HepG2 (cell line): ENCODE measurements around the gene PRRT1. TPM values are rescaled to one million over a fixed set of nuclear protein-coding genes. Genes with fewer than 3 reads are reported as not detected.

Experiments used
- BCL3 ChIP-seq: sonication (generic); formaldehyde crosslinking; IDR thresholded peaks from 2 replicates; pipeline ENCODE4 v1.5.1; 2020; ENCODE audit warnings: mild to moderate bottlenecking, missing genetic modification reagents, moderate library complexity
- BRD4 ChIP-seq: sonication (generic); formaldehyde crosslinking; IDR thresholded peaks from 2 replicates; pipeline ENCODE4 v1.4.0; 2020; ENCODE audit warnings: missing genetic modification reagents
- CAMTA2 ChIP-seq: sonication (generic); formaldehyde crosslinking; IDR thresholded peaks from 2 replicates; pipeline ENCODE4 v1.4.0; 2020; ENCODE audit warnings: mild to moderate bottlenecking, missing genetic modification reagents, borderline replicate concordance
- IRX3 ChIP-seq: sonication (generic); formaldehyde crosslinking; IDR thresholded peaks from 2 replicates; pipeline ENCODE4 v1.8.1; 2023; ENCODE audit warnings: mild to moderate bottlenecking, low read depth, missing genetic modification reagents, borderline replicate concordance
- MED13 ChIP-seq: sonication (generic); formaldehyde crosslinking; IDR thresholded peaks from 2 replicates; pipeline ENCODE4 v1.5.0; 2020; ENCODE audit warnings: missing genetic modification reagents
- MEIS2 ChIP-seq: sonication (generic); formaldehyde crosslinking; IDR thresholded peaks from 2 replicates; pipeline ENCODE4 v1.9.0; 2021; ENCODE audit warnings: mild to moderate bottlenecking, missing genetic modification reagents
- MTF2 ChIP-seq: sonication (generic); formaldehyde crosslinking; IDR thresholded peaks from 2 replicates; pipeline ENCODE4 v1.5.0; 2020; ENCODE audit warnings: missing genetic modification reagents, borderline replicate concordance
- NFATC3 ChIP-seq: sonication (generic); formaldehyde crosslinking; IDR thresholded peaks from 2 replicates; pipeline ENCODE4 v1.5.1; 2020; ENCODE audit warnings: mild to moderate bottlenecking, missing genetic modification reagents
- NRL ChIP-seq: sonication (generic); formaldehyde crosslinking; IDR thresholded peaks from 2 replicates; pipeline ENCODE4 v1.5.0; 2020; ENCODE audit warnings: missing genetic modification reagents, mild to moderate bottlenecking, moderate library complexity, borderline replicate concordance
- RAD21 ChIP-seq: fragments of 450-650 bp; formaldehyde crosslinking; IDR thresholded peaks from 2 replicates; pipeline ENCODE4 v1.5.0; 2020; ENCODE audit warnings: mild to moderate bottlenecking
- SALL1 ChIP-seq: sonication (generic); formaldehyde crosslinking; IDR thresholded peaks from 2 replicates; pipeline ENCODE4 v1.8.0; 2022; ENCODE audit warnings: mild to moderate bottlenecking, missing genetic modification reagents
- SAP130 ChIP-seq: IDR thresholded peaks from 2 replicates; pipeline ENCODE4 v1.6.1; 2016; ENCODE audit warnings: low read depth
- SP4 ChIP-seq: sonication (generic); formaldehyde crosslinking; IDR thresholded peaks from 2 replicates; pipeline ENCODE4 v1.8.1; 2023; ENCODE audit warnings: mild to moderate bottlenecking, missing genetic modification reagents
- SP5 ChIP-seq: IDR thresholded peaks from 2 replicates; pipeline ENCODE4 v1.6.1; 2016; ENCODE audit warnings: low read depth, borderline replicate concordance
- TFDP1 ChIP-seq: IDR thresholded peaks from 2 replicates; pipeline ENCODE4 v1.6.1; 2016; ENCODE audit warnings: missing compliant biosample characterization, missing genetic modification reagents, borderline replicate concordance
- ZBTB10 ChIP-seq: sonication (generic); formaldehyde crosslinking; IDR thresholded peaks from 2 replicates; pipeline ENCODE4 v1.4.0; 2020; ENCODE audit warnings: missing genetic modification reagents, borderline replicate concordance
- ZFP90 ChIP-seq: sonication (generic); formaldehyde crosslinking; IDR thresholded peaks from 2 replicates; pipeline ENCODE4 v1.8.0; 2022; ENCODE audit warnings: missing genetic modification reagents, mild to moderate bottlenecking, inconsistent platforms, borderline replicate concordance
- ZNF20 ChIP-seq: sonication (generic); formaldehyde crosslinking; IDR thresholded peaks from 2 replicates; pipeline ENCODE4 v1.4.0; 2020; ENCODE audit warnings: mild to moderate bottlenecking, moderate library complexity, missing genetic modification reagents
- ZNF564 ChIP-seq: sonication (generic); formaldehyde crosslinking; IDR thresholded peaks from 2 replicates; pipeline ENCODE4 v1.8.1; 2023; ENCODE audit warnings: mild to moderate bottlenecking, missing genetic modification reagents
- ZNF614 ChIP-seq: IDR thresholded peaks from 2 replicates; pipeline ENCODE4 v1.6.1; 2018; ENCODE audit warnings: missing biosample characterization, missing genetic modification reagents, inconsistent platforms, borderline replicate concordance
- ZNF660 ChIP-seq: sonication (generic); formaldehyde crosslinking; IDR thresholded peaks from 2 replicates; pipeline ENCODE4 v1.5.1; 2020; ENCODE audit warnings: mild to moderate bottlenecking, low read depth, missing genetic modification reagents, borderline replicate concordance
- ZNF703 ChIP-seq: sonication (generic); formaldehyde crosslinking; IDR thresholded peaks from 2 replicates; pipeline ENCODE4 v1.5.1; 2020; ENCODE audit warnings: missing genetic modification reagents, mild to moderate bottlenecking, moderate library complexity, borderline replicate concordance
- ZNF781 ChIP-seq: sonication (generic); formaldehyde crosslinking; IDR thresholded peaks from 2 replicates; pipeline ENCODE4 v1.5.1; 2020; ENCODE audit warnings: borderline replicate concordance, mild to moderate bottlenecking, missing genetic modification reagents; ENCODE audit errors: not compliant biosample characterization
- ZNF83 ChIP-seq: sonication (generic); formaldehyde crosslinking; IDR thresholded peaks from 2 replicates; pipeline ENCODE4 v1.4.0; 2020; ENCODE audit warnings: missing genetic modification reagents, mild to moderate bottlenecking, borderline replicate concordance
- ZSCAN21 ChIP-seq: sonication (generic); formaldehyde crosslinking; IDR thresholded peaks from 2 replicates; pipeline ENCODE4 v1.8.0; 2022; ENCODE audit warnings: mild to moderate bottlenecking, missing genetic modification reagents, moderate library complexity, borderline replicate concordance
- polyA plus RNA-seq, 8 experiments: library from polyadenylated mRNA; depleted of rRNA in 3 of 8; stranded (reverse) in 7 of 8; unstranded in 1 of 8; fragments of >200 nt; fragmentation: Illumina TruSeq in 4 of 8; extraction: Trizol in 4 of 8; gene quantifications; 2 replicates each; pipeline versions ENCODE4 v1.2.1 to v1.2.3, GENCODE V29; 2011 to 2016; ENCODE audit warnings: low read depth in 4 of 8, missing spikeins in 1 of 8, mixed read lengths in 1 of 8; ENCODE audit not compliant: insufficient read depth in 1 of 8
- total RNA-seq, 5 experiments: library from RNA; depleted of rRNA; stranded (reverse); fragments of >200 nt; fragmentation: Illumina TruSeq; extraction: Trizol; gene quantifications; 2 replicates each; pipeline ENCODE4 v1.2.3, GENCODE V29; 2016; ENCODE audit warnings: low read depth in 1 of 5

Gene PRRT1
- total and polyA plus RNA-seq, 2 of the 13 experiments (the other 11 are each of a cell fraction or from before 2014, with no cell fraction given): 0.64 to 1.4 TPM

- TF ChIP-seq ZNF781 (CRISPR knock-in tag) (no peak), MEIS2 (CRISPR knock-in tag) (peak; percentile 12; the same call in 1 of the 2 replicates), ZNF83 (CRISPR knock-in tag) (no peak), ZFP90 (CRISPR knock-in tag) (0 out of 2 replicates have a peak, but pooled peaks have one; percentile 53), SP5 (peak; percentile 55), ZNF564 (CRISPR knock-in tag) (no peak), IRX3 (no peak), ZBTB10 (CRISPR knock-in tag) (peak; percentile 28; the same call in 1 of the 2 replicates), ZNF614 (CRISPR knock-in tag) (no peak), SALL1 (CRISPR knock-in tag) (0 out of 2 replicates have a peak, but pooled peaks have one; percentile 6), ZNF20 (CRISPR knock-in tag) (no peak), NRL (no peak), BCL3 (no peak), BRD4 (peak; percentile 70; the same call in 1 of the 2 replicates), SP4 (CRISPR knock-in tag) (no peak), TFDP1 (CRISPR knock-in tag) (0 out of 2 replicates have a peak, but pooled peaks have one; percentile 4), ZNF703 (CRISPR knock-in tag) (no peak), MTF2 (CRISPR knock-in tag) (no peak), SAP130 (CRISPR knock-in tag) (peak; percentile 57; the same call in 1 of the 2 replicates), NFATC3 (CRISPR knock-in tag) (no peak), MED13 (CRISPR knock-in tag) (no peak), RAD21 (no peak), ZNF660 (CRISPR knock-in tag) (no peak), ZSCAN21 (CRISPR knock-in tag) (peak; percentile 30; the same call in 1 of the 2 replicates), CAMTA2 (CRISPR knock-in tag) (no peak)
These were observed 27.1 kb upstream of the PRRT1 start (continued) for GRCh38 chr6:32178547-32179440.
